Skeletal muscle cell (primary cell): ENCODE measurements around the gene CHD1L.

Experiments
- DNase-seq: peaks from one replicate; pipeline ENCODE4 v3.0.0-alpha.2; 2010; ENCODE audit warnings: low read depth
- H3K4me3 ChIP-seq: 2 replicates; pipeline ENCODE4 v1.5.1; 2011; ENCODE audit warnings: low read depth, mild to moderate bottlenecking, control low read depth, low read length, moderate library complexity

The CHD1L gene

DNA sequence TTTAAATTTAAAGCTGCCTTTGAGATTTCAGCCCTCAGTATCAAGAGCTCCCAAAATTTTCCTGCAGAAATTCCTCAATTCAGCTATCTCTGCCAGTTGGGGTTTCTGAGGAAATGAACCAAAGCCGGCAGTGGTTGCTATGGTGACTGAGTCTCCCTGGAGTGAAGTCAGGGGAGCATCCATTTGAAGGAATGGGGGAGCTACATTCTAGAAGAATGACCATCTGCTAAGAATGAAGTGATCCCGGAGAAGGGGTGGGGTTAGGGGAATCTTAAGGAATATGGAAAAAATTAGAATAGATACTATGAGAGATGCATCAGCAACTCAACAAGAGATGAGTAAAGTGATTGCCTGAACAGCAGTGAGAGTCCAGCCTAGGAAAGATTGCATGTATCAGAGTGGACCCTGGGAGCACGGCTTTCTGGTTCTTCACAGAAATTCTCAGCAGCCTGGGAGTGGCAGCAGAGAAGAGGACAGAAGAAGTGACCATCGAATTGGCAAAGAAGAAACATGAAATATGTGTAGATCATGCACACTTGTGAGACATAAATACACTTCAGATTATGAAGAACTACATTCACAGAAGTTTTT lies 94.7 kb downstream of the CHD1L start:
- no peak overlapping the region for H3K4me3 ChIP-seq
- DNase-seq: no peak

DNA sequence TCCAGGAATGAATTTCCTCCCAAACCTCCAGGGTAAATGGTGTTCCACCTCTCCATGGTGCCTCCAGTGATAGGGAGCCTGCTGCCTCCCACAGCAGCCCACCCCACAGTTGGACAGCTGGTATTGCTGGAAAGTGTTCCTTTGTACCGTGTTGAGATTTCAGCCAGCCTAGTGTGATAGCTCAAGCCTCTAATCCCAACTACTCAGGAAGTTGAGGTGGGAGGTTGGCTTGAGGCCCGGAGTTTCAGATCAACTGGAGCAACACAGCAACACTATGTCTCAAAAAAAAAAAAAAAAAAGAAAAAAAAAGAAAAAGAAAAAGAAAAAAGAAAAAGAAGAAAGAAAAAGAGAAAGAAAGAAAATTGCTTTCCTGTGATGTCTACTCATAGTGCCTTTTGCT lies 96.1 kb downstream of the CHD1L start:
- DNase-seq: no peak
- H3K4me3 ChIP-seq: no peak overlapping the region

GRCh38 chr1:147341246-147341645 lies 98.8 kb downstream of the CHD1L start:
- no peak overlapping the region for H3K4me3 ChIP-seq
- DNase-seq: no peak
